NB4 (cell line): ENCODE measurements around the gene PCDH8.

Experiments used
- DNase-seq: peaks from one replicate; pipeline ENCODE4 v3.0.0; 2010; ENCODE audit warnings: low read depth
- H3K4me3 ChIP-seq: one replicate; pipeline ENCODE4 v1.5.1; 2011; ENCODE audit warnings: mild to moderate bottlenecking, low read depth, low read length, moderate library complexity
- CTCF ChIP-seq: IDR thresholded peaks from one replicate; pipeline ENCODE4 v1.5.1; 2012; ENCODE audit warnings: low read depth, low read length
- MAX ChIP-seq: IDR thresholded peaks from 2 replicates; pipeline ENCODE4 v1.6.1; 2011; ENCODE audit warnings: low read depth, low read length
- MYC ChIP-seq: IDR thresholded peaks from 2 replicates; pipeline ENCODE4 v1.6.1; 2011; ENCODE audit warnings: low read depth, low read length
- POLR2A ChIP-seq: IDR thresholded peaks from 2 replicates; pipeline ENCODE4 v1.6.1; 2011; ENCODE audit warnings: mild to moderate bottlenecking; ENCODE audit not compliant: insufficient read length; ENCODE audit errors: extremely low read depth

PCDH8 gene

GRCh38 chr13:52887165-52887564, 38.7 kb upstream of the PCDH8 start:
- DNase-seq: no peak
- H3K4me3 ChIP-seq: no peak overlapping the region
- no peak for TF ChIP-seq POLR2A
- TF ChIP-seq MAX: no peak
- no peak for TF ChIP-seq CTCF
- TF ChIP-seq MYC: no peak

- DNase-seq: no peak
Measured at GRCh38 chr13:52885141-52885540, 36.7 kb upstream of the PCDH8 start.

GRCh38 chr13:52884429-52885010, 36.1 kb upstream of the PCDH8 start:
- TF ChIP-seq POLR2A (no peak), MYC (no peak), MAX (no peak), CTCF (no peak)
- H3K4me3 ChIP-seq: no peak overlapping the region
- no peak for DNase-seq

More at GRCh38 chr13:52885141-52885540, 36.7 kb upstream of the PCDH8 start:
- no peak for TF ChIP-seq MYC
- TF ChIP-seq MAX: no peak
- no peak for TF ChIP-seq CTCF
- no peak for TF ChIP-seq POLR2A
- no peak overlapping the region for H3K4me3 ChIP-seq

GRCh38 chr13:52882785-52883184, 34.3 kb upstream of the PCDH8 start:
- no peak overlapping the region for H3K4me3 ChIP-seq
- no peak for DNase-seq
- TF ChIP-seq MAX (no peak), MYC (no peak), POLR2A (no peak), CTCF (no peak)

- DNase-seq: no peak
- no peak for TF ChIP-seq MYC
- no peak overlapping the region for H3K4me3 ChIP-seq
Measured at GRCh38 chr13:52879950-52880741, 31.7 kb upstream of the PCDH8 start.

- no peak overlapping the region for H3K4me3 ChIP-seq
- peak; percentile 6 for DNase-seq
- TF ChIP-seq MAX: no peak
- no peak for TF ChIP-seq POLR2A
Measured at GRCh38 chr13:52878831-52879230, 30.4 kb upstream of the PCDH8 start.
